ENCODE results near the gene GNMT.

Gene GNMT

DNA sequence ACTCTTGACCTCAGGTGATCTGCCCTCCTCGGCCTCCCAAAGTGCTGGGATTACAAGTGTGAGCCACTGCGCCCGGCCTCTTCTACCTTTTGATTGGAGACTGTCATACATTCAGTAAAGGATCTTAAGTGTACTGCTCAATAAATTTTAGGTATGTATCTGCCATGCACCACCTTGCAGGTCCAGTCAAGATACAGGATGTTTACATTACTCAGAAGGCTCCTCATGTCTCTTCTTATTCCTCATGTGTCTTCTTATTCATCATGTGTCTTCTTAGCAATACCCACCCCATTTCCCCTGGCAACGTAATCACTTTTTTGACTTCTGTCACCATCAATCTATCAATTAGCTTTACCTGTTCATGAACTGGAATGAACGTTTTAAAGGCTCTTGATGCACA lies 45.3 kb downstream of the GNMT start:
- no peaks in the 10 kb centered on the region for H4K20me1 ChIP-seq (ENCODE audit: low read depth, low read length)
- no peaks in the 10 kb centered on the region for H3K9me3 ChIP-seq (ENCODE audit: insufficient read depth, low read length)
- H3K4me2 ChIP-seq (ENCODE audit: low read depth, low read length, poor library complexity, severe bottlenecking): no peak overlapping the region
- no peaks in the 10 kb centered on the region for H3K9me2 ChIP-seq (replicated peaks; ENCODE audit: insufficient read depth, low read length)
- H3K27ac ChIP-seq (ENCODE audit: low read depth, low read length): no peak overlapping the region
- no peak overlapping the region for H3K4me3 ChIP-seq (ENCODE audit: insufficient read depth, low read length, poor library complexity, severe bottlenecking)
- no peaks in the 10 kb centered on the region for H3K27me3 ChIP-seq (ENCODE audit: low read length)
- H3F3A ChIP-seq (ENCODE audit: insufficient read depth): peaks cover 3% of the 10 kb centered on the region; the same call in 1 of the 2 replicates
- no peak overlapping the region for H2AFZ ChIP-seq (ENCODE audit: low read depth, low read length, severe bottlenecking)
- TF ChIP-seq, protein P1, sequence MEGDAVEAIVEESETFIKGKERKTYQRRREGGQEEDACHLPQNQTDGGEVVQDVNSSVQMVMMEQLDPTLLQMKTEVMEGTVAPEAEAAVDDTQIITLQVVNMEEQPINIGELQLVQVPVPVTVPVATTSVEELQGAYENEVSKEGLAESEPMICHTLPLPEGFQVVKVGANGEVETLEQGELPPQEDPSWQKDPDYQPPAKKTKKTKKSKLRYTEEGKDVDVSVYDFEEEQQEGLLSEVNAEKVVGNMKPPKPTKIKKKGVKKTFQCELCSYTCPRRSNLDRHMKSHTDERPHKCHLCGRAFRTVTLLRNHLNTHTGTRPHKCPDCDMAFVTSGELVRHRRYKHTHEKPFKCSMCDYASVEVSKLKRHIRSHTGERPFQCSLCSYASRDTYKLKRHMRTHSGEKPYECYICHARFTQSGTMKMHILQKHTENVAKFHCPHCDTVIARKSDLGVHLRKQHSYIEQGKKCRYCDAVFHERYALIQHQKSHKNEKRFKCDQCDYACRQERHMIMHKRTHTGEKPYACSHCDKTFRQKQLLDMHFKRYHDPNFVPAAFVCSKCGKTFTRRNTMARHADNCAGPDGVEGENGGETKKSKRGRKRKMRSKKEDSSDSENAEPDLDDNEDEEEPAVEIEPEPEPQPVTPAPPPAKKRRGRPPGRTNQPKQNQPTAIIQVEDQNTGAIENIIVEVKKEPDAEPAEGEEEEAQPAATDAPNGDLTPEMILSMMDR (IDR thresholded peaks at IDR 0.05; ENCODE audit: insufficient read depth, low read length, poor library complexity, severe bottlenecking): no peak
- no peak for TF ChIP-seq EZH2phosphoT487 (conservative IDR thresholded peaks at IDR 0.05; ENCODE audit: low read length)
- no peak overlapping the region for H3K9ac ChIP-seq (ENCODE audit: low read length)
- no peaks in the 10 kb centered on the region for H3K36me3 ChIP-seq (ENCODE audit: low read length)
- H3K79me2 ChIP-seq (ENCODE audit: insufficient read depth, low read length): no peaks in the 10 kb centered on the region

DNA sequence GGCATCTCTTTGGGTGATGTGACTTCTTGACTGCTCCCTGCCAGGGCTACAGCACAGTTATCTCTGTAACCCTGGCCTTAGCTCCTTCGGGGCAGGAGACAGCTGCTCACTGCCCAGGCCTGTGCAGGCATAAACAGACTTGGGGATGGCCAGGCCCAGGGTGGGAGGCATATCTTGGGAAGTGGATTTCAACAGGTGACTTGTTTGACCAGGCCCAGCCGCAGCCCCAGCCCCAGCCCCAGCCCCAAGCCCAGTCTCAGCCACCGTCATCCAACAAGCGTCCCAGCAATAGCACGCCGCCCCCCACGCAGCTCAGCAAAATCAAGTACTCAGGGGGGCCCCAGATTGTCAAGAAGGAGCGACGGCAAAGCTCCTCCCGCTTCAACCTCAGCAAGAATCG lies 45.7 kb downstream of the GNMT start:
- Histone ChIP-seq H2AFZ (ENCODE audit: low read depth, low read length, severe bottlenecking) (no peak overlapping the region), H3K4me2 (ENCODE audit: low read depth, low read length, poor library complexity, severe bottlenecking) (no peak overlapping the region), H3K9me3 (ENCODE audit: insufficient read depth, low read length) (no peaks in the 10 kb centered on the region), H3K9ac (ENCODE audit: low read length) (no peak overlapping the region), H3K36me3 (ENCODE audit: low read length) (no peaks in the 10 kb centered on the region), H3K27me3 (ENCODE audit: low read length) (no peaks in the 10 kb centered on the region), H3K9me2 (replicated peaks; ENCODE audit: insufficient read depth, low read length) (no peaks in the 10 kb centered on the region), H3K79me2 (ENCODE audit: insufficient read depth, low read length) (no peaks in the 10 kb centered on the region), H3K27ac (ENCODE audit: low read depth, low read length) (no peak overlapping the region), H3F3A (ENCODE audit: insufficient read depth) (peaks cover 3% of the 10 kb centered on the region; the same call in 1 of the 2 replicates), H3K4me3 (ENCODE audit: insufficient read depth, low read length, poor library complexity, severe bottlenecking) (no peak overlapping the region), H4K20me1 (ENCODE audit: low read depth, low read length) (no peaks in the 10 kb centered on the region)
- TF ChIP-seq, protein P1 (IDR thresholded peaks at IDR 0.05; ENCODE audit: insufficient read depth, low read length, poor library complexity, severe bottlenecking): no peak
- no peak for TF ChIP-seq EZH2phosphoT487 (conservative IDR thresholded peaks at IDR 0.05; ENCODE audit: low read length)

DNA sequence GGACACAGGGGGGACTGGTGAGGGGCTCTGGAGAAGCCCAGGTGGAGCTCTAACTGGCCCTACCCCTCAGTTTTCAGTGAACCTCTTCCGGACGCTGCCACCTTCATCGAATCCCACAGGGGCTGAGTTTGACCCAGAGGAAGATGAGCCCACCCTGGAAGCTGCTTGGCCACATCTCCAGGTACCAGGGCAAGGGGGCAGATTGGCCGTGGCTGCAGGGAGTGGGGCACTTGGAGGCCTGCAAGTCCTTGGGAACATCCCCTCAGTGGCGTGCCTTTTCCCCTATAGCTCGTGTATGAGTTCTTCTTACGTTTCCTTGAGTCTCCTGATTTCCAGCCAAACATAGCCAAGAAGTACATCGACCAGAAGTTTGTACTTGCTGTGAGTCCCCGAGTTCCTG lies 46.6 kb downstream of the GNMT start:
- H3K27me3 ChIP-seq (ENCODE audit: low read length): no peaks in the 10 kb centered on the region
- H3K9ac ChIP-seq (ENCODE audit: low read length): no peak overlapping the region
- H3K27ac ChIP-seq (ENCODE audit: low read depth, low read length): no peak overlapping the region
- no peaks in the 10 kb centered on the region for H4K20me1 ChIP-seq (ENCODE audit: low read depth, low read length)
- no peaks in the 10 kb centered on the region for H3K9me3 ChIP-seq (ENCODE audit: insufficient read depth, low read length)
- H2AFZ ChIP-seq (ENCODE audit: low read depth, low read length, severe bottlenecking): no peak overlapping the region
- no peak overlapping the region for H3K4me2 ChIP-seq (ENCODE audit: low read depth, low read length, poor library complexity, severe bottlenecking)
- peaks cover 2% of the 10 kb centered on the region; the same call in 1 of the 2 replicates for H3K79me2 ChIP-seq (ENCODE audit: insufficient read depth, low read length)
- no peak overlapping the region for H3K4me3 ChIP-seq (ENCODE audit: insufficient read depth, low read length, poor library complexity, severe bottlenecking)
- H3K9me2 ChIP-seq (replicated peaks; ENCODE audit: insufficient read depth, low read length): no peaks in the 10 kb centered on the region
- no peaks in the 10 kb centered on the region for H3K36me3 ChIP-seq (ENCODE audit: low read length)
- TF ChIP-seq, protein P1 (IDR thresholded peaks at IDR 0.05; ENCODE audit: insufficient read depth, low read length, poor library complexity, severe bottlenecking): no peak
- TF ChIP-seq EZH2phosphoT487 (conservative IDR thresholded peaks at IDR 0.05; ENCODE audit: low read length): no peak
- H3F3A ChIP-seq (ENCODE audit: insufficient read depth): peaks cover 3% of the 10 kb centered on the region; the same call in 1 of the 2 replicates
